Aorta (tissue), 5 donors: ENCODE measurements around the gene DCANP1. TPM values are rescaled to one million over a fixed set of nuclear protein-coding genes. Genes with fewer than 3 reads are reported as not detected.

Experiments used
- ATAC-seq: fragments of 200-7000 bp; cut with Tn5 transposase; one replicate; pipeline ENCODE4 v1.9.1; 2022; ENCODE audit warnings: moderate library complexity; ENCODE audit not compliant: low FRiP score
- DNase-seq, 2 donors: peaks; one replicate each; pipeline ENCODE4 v3.0.0-alpha.2; 2020
- H3K27ac ChIP-seq, 2 donors: one replicate each; pipeline ENCODE4 v1.5.1; 2013; ENCODE audit warnings: low read length in 2 of 2, mild to moderate bottlenecking in 2 of 2, moderate library complexity in 2 of 2, control low read depth in 1 of 2, inconsistent platforms in 1 of 2, low read depth in 1 of 2
- H3K27me3 ChIP-seq, 2 donors: one replicate each; pipeline ENCODE4 v1.6.1; 2013; ENCODE audit warnings: control low read depth in 1 of 2, low read length in 1 of 2, mild to moderate bottlenecking in 1 of 2, moderate library complexity in 1 of 2; ENCODE audit not compliant: insufficient read depth in 2 of 2, control insufficient read depth in 1 of 2
- H3K36me3 ChIP-seq, 2 donors: one replicate each; pipeline ENCODE4 v1.6.1; 2013; ENCODE audit warnings: control low read depth in 1 of 2, low read length in 1 of 2, mild to moderate bottlenecking in 1 of 2; ENCODE audit not compliant: insufficient read depth in 2 of 2, control insufficient read depth in 1 of 2
- H3K4me1 ChIP-seq, 2 donors: one replicate each; pipeline ENCODE4 v1.6.1; 2013; ENCODE audit warnings: low read length in 2 of 2, control low read depth in 1 of 2, mild to moderate bottlenecking in 1 of 2, moderate library complexity in 1 of 2; ENCODE audit not compliant: insufficient read depth in 2 of 2, control insufficient read depth in 1 of 2
- H3K4me3 ChIP-seq, 2 donors: one replicate each; pipeline ENCODE4 v1.5.1; 2013; ENCODE audit warnings: low read length in 2 of 2, control low read depth in 1 of 2, mild to moderate bottlenecking in 1 of 2
- H3K9me3 ChIP-seq: one replicate; pipeline ENCODE4 v1.6.1; 2013; ENCODE audit warnings: mild to moderate bottlenecking, low read length; ENCODE audit not compliant: control insufficient read depth
- WGBS, 2 donors: extraction: QIAGEN DNeasy Blood & Tissue Kit; methylation state at CpG; one replicate each; pipeline ENCODE4 v1.1.7; 2013; 5-methylcytosine and 5-hydroxymethylcytosine counted together
- intact Hi-C, 2 donors: fragments of 100-400 bp; cut with DNase I; formaldehyde crosslinking; loops; one replicate each; pipeline versions ENCODE4 v1.14.2 to v1.15.0; 2022
- polyA plus RNA-seq, 2 donors: library from polyadenylated mRNA; stranded (reverse); fragments of 200-250 nt; gene quantifications; one replicate each; pipeline ENCODE4 v1.2.3, GENCODE V29; 2013
- total RNA-seq, 2 donors: library from RNA; stranded (reverse); fragmentation: NEBNext Ultra II Directional; extraction: Animal tissue kit (Norgen Biotek cat#: 25700); gene quantifications; one replicate each; pipeline ENCODE4 v1.2.1, GENCODE V29; 2021
- donor health status: healthy with polysubstance abuse.
- donor health status: Bipolar disorder and iron deficiency.
- donor health status: DM: no; HTN: no; CAD: no.
- donor health status: DM: no; HTN: no; CAD: no.
- donor health status: DM: yes; HTN: yes; CAD: no.

The DCANP1 gene
- total and polyA plus RNA-seq, 4 donors, result 0.10 TPM; not detected in 3

DNA sequence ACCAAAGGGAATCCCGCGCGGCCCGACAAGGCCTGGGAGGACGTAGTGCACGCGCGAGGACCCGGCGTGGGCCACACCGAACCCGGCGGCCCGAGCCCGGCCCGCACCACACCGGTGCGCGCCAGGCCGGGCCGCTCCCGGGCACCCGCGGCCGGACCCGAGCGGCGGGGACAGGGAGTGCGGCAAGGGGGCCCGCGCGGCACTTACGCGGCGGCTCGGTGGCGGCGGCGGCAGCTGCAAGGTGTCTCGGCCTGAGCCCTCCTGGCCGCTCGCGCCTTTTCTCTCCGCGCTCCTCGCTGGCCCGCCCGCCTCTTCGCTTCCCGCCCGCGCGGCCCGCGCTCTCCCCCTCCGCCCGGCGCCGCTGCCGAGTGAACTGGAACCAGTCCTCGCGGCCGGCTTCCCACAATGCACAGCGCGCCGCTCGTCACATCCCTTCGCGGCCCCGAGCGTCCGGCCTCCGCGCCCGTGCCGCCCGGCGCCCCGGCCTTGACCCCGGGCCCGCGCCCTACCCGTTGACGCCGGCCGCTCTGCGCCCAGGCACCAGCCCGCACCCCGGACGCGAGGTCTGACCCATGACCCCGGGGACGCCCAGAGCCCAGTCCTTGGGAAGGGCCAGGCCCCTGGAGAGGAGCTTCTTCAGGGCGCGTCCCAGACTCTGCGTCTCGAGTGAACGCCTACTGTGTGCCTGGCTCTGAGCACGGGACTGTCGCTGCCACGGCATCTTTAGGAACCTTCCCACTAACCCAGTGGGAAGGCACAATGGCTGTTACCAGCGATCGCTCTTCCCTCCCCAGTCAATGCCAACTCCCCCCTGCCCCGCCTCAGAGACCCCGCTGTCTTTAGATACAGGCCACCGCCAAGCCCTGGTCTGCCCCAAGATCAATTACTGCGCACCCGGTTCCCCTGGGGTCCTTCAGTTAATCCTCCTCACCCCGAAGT lies 48.0 kb downstream of the DCANP1 start, which contains the start of gene MACROH2A1:
Gene MACROH2A1, minus strand, starts transcription at position 377 of the 939 bp plus-strand sequence. CDS start 10,138 bp downstream, outside the sequence.
- peak; percentile 97 for ATAC-seq
- WGBS, 2 donors, result 0% methylated on average over 69 to 109 of the region's 109 CpGs
- Histone ChIP-seq H3K27ac (peak within 1 kb of the TSS in 1 of 2 donors; percentile 60), H3K4me3 (peak within 1 kb of the TSS; percentile 75 to 97), H3K9me3 (no peaks in the 10 kb centered on the region), H3K36me3 (no peaks in the 10 kb centered on the region), H3K27me3 (no peaks in the 10 kb centered on the region), H3K4me1 (peaks cover 0 to 4% of the 10 kb centered on the region in 2 donors)
- peak; percentile 95 to 97 for DNase-seq
- intact Hi-C loops, result no loop called here

- peak overlapping the region; percentile 75 to 97 for H3K4me3 ChIP-seq
- H3K4me1 ChIP-seq, result peaks cover 0 to 4% of the 10 kb centered on the region in 2 donors
- 1% methylated on average over 39 to 43 of the region's 43 CpGs for WGBS, 2 donors
- no peaks in the 10 kb centered on the region for H3K9me3 ChIP-seq
- no peaks in the 10 kb centered on the region for H3K36me3 ChIP-seq
- ATAC-seq (no peak), DNase-seq (peak in 1 of 2 donors; percentile 77)
- H3K27ac ChIP-seq, result no peak overlapping the region
- no peaks in the 10 kb centered on the region for H3K27me3 ChIP-seq
- intact Hi-C loops, result no loop called here
Measured at GRCh38 chr5:135398160-135398854, 48.8 kb downstream of the DCANP1 start.

- 86 to 87% methylated on average over 5 of the region's 5 CpGs for WGBS, 2 donors
- H3K4me3 ChIP-seq, result no peak overlapping the region
- no peak overlapping the region for H3K27ac ChIP-seq
- intact Hi-C loops, result no loop called here
- no peaks in the 10 kb centered on the region for H3K27me3 ChIP-seq
- no peak for DNase-seq
- H3K9me3 ChIP-seq, result no peaks in the 10 kb centered on the region
- peaks cover 0 to 4% of the 10 kb centered on the region in 2 donors for H3K4me1 ChIP-seq
- no peaks in the 10 kb centered on the region for H3K36me3 ChIP-seq
- no peak for ATAC-seq
Measured at GRCh38 chr5:135397084-135397483, 50.1 kb downstream of the DCANP1 start.

GRCh38 chr5:135396459-135397055 lies 50.6 kb downstream of the DCANP1 start:
- Histone ChIP-seq H3K36me3 (no peaks in the 10 kb centered on the region), H3K27ac (no peak overlapping the region), H3K9me3 (no peaks in the 10 kb centered on the region), H3K4me1 (peaks cover 0 to 4% of the 10 kb centered on the region in 2 donors), H3K4me3 (no peak overlapping the region), H3K27me3 (no peaks in the 10 kb centered on the region)
- 81 to 85% methylated on average over 4 of the region's 4 CpGs for WGBS, 2 donors
- intact Hi-C loops, result no loop called here
- DNase-seq (no peak), ATAC-seq (no peak)

DNA sequence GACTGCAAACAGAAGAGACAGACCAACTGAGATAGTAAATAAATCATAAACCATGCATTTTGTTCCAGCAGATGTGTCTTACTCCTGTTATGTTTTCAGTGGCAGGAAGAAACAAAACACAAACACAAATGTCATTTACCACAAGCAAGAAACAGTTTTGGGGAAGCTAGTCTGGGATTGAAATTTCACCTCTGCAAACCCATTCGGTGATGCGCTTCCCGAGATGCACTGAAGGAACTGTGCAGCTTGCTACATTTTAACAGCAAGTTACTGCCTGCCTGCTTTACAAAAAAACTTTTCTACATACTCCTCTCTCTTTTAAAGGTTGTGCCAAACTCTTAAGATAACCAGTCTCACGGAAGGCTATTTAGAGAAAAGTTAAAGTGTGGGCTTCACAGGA lies 51.3 kb downstream of the DCANP1 start:
- no peaks in the 10 kb centered on the region for H3K9me3 ChIP-seq
- DNase-seq (no peak), ATAC-seq (no peak)
- 62 to 64% methylated on average over 4 of the region's 4 CpGs for WGBS, 2 donors
- no peak overlapping the region for H3K4me3 ChIP-seq
- H3K27ac ChIP-seq, result no peak overlapping the region
- no peaks in the 10 kb centered on the region for H3K27me3 ChIP-seq
- H3K4me1 ChIP-seq, result peaks cover 0 to 4% of the 10 kb centered on the region in 2 donors
- intact Hi-C loops, result no loop called here
- H3K36me3 ChIP-seq, result no peaks in the 10 kb centered on the region

GRCh38 chr5:135395451-135395850 lies 51.7 kb downstream of the DCANP1 start:
- no peak for ATAC-seq
- Histone ChIP-seq H3K36me3 (no peaks in the 10 kb centered on the region), H3K4me3 (no peak overlapping the region), H3K4me1 (peaks cover 0 to 4% of the 10 kb centered on the region in 2 donors), H3K27me3 (no peaks in the 10 kb centered on the region), H3K27ac (no peak overlapping the region), H3K9me3 (no peaks in the 10 kb centered on the region)
- 83 to 88% methylated on average over 5 of the region's 5 CpGs for WGBS, 2 donors
- no peak for DNase-seq
- intact Hi-C loops, result no loop called here

Other genes starting within 250 kb of the DCANP1 start
- 100 to 1,000 TPM in 1 of 2 donors, 10 to 100 TPM in 1; 99.0 to 113 TPM for gene MACROH2A1, start 48.1 kb downstream of the DCANP1 start, total RNA-seq
- gene MACROH2A1, start 48.1 kb downstream of the DCANP1 start, polyA plus RNA-seq, result 100 to 1,000 TPM in 1 of 2 donors, 10 to 100 TPM in 1; 79.6 to 113 TPM
- under 1 TPM in 1 of 2 donors, not detected in 1; 0.24 TPM for gene TIFAB, start 5.0 kb upstream of the DCANP1 start, total RNA-seq
- gene TIFAB, start 5.0 kb upstream of the DCANP1 start, polyA plus RNA-seq, result not detected
- not detected for gene NEUROG1, start 88.6 kb upstream of the DCANP1 start, total RNA-seq
- gene NEUROG1, start 88.6 kb upstream of the DCANP1 start, polyA plus RNA-seq, result not detected
- 100 to 1,000 TPM in 1 of 2 donors, 10 to 100 TPM in 1; 97.1 to 219 TPM for gene CXCL14, start 131.6 kb upstream of the DCANP1 start, total RNA-seq
- 1 to 10 TPM in 1 of 2 donors, under 1 TPM in 1; 0.74 to 1.6 TPM for gene CXCL14, start 131.6 kb upstream of the DCANP1 start, polyA plus RNA-seq